ENCODE results near the gene SLC39A5. TPM values are rescaled to one million over a fixed set of nuclear protein-coding genes. Genes with fewer than 3 reads are reported as not detected.

Gene SLC39A5
- total RNA-seq, 2 experiments from 2014 or later, result 0.76 to 1.2 TPM

DNA sequence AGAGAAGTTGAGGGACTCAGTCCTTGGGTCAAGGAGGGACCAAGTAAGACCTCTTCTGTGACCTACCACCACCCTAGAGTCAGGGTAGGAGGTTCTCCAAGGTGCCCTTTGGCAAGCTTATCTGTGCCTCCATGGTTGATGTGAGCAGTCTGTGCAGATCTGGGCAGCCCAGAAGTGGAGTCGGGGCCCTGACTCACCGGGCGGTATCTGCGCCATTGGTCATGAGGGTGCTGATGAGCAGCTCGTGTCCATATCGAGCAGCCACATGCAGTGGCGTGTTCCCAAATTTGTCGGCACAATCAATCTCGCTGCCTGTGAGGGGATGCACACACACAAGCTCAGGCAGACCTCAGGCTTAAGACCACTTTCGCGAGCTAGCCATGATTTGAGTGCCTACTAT is 23.2 kb downstream of the SLC39A5 start:
- no TSS peak for BruUV-seq (replicated peaks)
- ChIA-PET CTCF (ENCODE audit: unreplicated experiment) (no interaction called here), POLR2A (no interaction called here)
- Histone ChIP-seq H3K27ac (ENCODE audit: low read depth, low read length, poor library complexity, severe bottlenecking) (no peak overlapping the region), H3K79me2 (ENCODE audit: insufficient read depth, low read depth, low read length) (peaks cover 17% of the 10 kb centered on the region; the same call in 1 of the 2 replicates), H2AFZ (ENCODE audit: low read length) (no peak overlapping the region), H3K4me2 (ENCODE audit: low read length) (no peak overlapping the region), H4K20me1 (ENCODE audit: insufficient read depth, low read length) (0 out of 2 replicates have a peak, but pooled peaks cover 5% of the 10 kb centered on the region), H3K9me2 (ENCODE audit: insufficient read depth, low read length) (no peaks in the 10 kb centered on the region), H3K4me1 (ENCODE audit: insufficient read depth, low read length, poor library complexity, severe bottlenecking) (peaks cover 11% of the 10 kb centered on the region), H3K9me3 (ENCODE audit: low read length) (no peaks in the 10 kb centered on the region), H3K36me3 (ENCODE audit: insufficient read depth, low read length) (peaks cover 77% of the 10 kb centered on the region), H3K4me3 (ENCODE audit: low read depth, low read length, poor library complexity, severe bottlenecking) (no peak overlapping the region)
- intact Hi-C loops (cut with micrococcal nuclease; ENCODE audit: unreplicated experiment), result no loop called here
- TF ChIP-seq, protein P1, sequence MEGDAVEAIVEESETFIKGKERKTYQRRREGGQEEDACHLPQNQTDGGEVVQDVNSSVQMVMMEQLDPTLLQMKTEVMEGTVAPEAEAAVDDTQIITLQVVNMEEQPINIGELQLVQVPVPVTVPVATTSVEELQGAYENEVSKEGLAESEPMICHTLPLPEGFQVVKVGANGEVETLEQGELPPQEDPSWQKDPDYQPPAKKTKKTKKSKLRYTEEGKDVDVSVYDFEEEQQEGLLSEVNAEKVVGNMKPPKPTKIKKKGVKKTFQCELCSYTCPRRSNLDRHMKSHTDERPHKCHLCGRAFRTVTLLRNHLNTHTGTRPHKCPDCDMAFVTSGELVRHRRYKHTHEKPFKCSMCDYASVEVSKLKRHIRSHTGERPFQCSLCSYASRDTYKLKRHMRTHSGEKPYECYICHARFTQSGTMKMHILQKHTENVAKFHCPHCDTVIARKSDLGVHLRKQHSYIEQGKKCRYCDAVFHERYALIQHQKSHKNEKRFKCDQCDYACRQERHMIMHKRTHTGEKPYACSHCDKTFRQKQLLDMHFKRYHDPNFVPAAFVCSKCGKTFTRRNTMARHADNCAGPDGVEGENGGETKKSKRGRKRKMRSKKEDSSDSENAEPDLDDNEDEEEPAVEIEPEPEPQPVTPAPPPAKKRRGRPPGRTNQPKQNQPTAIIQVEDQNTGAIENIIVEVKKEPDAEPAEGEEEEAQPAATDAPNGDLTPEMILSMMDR (conservative IDR thresholded peaks at IDR 0.05; ENCODE audit: low read length), result no peak
- no peak for TF ChIP-seq EZH2phosphoT487 (IDR thresholded peaks at IDR 0.05; ENCODE audit: borderline replicate concordance, low read depth, low read length)
- DNase-seq (ENCODE audit: low spot score), result no peak

DNA sequence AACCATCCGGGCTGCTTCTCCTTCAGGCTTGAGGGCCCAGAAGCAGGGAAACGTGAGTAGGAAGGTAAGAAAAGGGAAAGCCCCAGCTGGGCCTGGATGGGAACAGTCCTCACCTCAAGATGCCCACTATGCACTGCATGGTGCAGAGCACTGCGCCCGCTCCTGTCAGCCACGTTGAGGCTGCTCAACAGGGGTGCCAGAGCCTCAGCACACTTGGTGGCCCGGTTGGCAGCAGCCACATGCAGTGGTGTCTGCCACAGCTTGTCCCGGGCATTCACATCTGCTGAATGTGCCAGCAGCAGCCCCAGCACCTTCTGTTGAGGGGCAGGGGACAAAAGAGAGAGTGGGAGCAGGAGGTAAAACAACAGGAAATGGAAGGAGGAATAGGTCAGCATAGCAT is 25.8 kb downstream of the SLC39A5 start:
- Histone ChIP-seq H3K4me2 (ENCODE audit: low read length) (no peak overlapping the region), H3K4me3 (ENCODE audit: low read depth, low read length, poor library complexity, severe bottlenecking) (no peak overlapping the region), H3K9me2 (ENCODE audit: insufficient read depth, low read length) (no peaks in the 10 kb centered on the region), H3K4me1 (ENCODE audit: insufficient read depth, low read length, poor library complexity, severe bottlenecking) (peaks cover 17% of the 10 kb centered on the region), H3K27ac (ENCODE audit: low read depth, low read length, poor library complexity, severe bottlenecking) (no peak overlapping the region), H4K20me1 (ENCODE audit: insufficient read depth, low read length) (0 out of 2 replicates have a peak, but pooled peaks cover 5% of the 10 kb centered on the region), H3K36me3 (ENCODE audit: insufficient read depth, low read length) (peaks cover 57% of the 10 kb centered on the region), H3K79me2 (ENCODE audit: insufficient read depth, low read depth, low read length) (peaks cover 17% of the 10 kb centered on the region; the same call in 1 of the 2 replicates), H3K9me3 (ENCODE audit: low read length) (no peaks in the 10 kb centered on the region), H2AFZ (ENCODE audit: low read length) (no peak overlapping the region)
- no TSS peak for BruUV-seq (replicated peaks)
- TF ChIP-seq, protein P1 (conservative IDR thresholded peaks at IDR 0.05; ENCODE audit: low read length), result no peak
- no peak for TF ChIP-seq EZH2phosphoT487 (IDR thresholded peaks at IDR 0.05; ENCODE audit: borderline replicate concordance, low read depth, low read length)
- CTCF ChIA-PET (ENCODE audit: unreplicated experiment), result no interaction called here
- POLR2A ChIA-PET, result no interaction called here
- intact Hi-C loops (cut with micrococcal nuclease; ENCODE audit: unreplicated experiment), result no loop called here
- no peak for DNase-seq (ENCODE audit: low spot score)

DNA sequence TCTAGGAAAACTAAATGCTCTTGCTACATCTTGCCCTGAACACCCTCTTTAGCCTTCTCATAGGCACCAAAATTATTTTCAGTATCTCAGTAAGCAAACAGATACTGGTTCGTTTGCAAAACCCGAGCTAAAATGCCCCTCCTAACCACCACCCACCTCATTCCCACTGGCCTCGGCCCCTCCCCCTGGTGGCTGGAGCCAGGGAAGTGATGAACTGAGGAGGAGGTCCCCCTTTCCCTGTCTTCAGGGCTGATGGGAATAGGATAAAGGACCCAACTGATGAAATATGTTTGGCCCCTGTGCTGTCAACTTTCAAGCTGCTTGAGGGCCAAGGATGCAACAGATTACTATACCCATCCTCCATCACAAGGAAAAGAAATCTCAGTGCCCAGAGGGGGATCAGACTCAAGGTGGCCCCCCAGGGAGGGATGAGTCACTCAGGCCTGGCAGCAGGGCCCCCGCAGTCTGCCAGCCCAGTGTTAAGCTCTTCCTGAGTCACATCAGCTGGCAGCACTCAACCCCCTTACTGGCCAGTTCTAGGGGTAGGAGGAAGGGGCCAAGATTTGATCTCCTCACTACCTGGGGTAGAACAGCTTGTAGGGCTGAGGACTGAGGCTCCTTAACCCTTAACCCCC is 26.6 kb downstream of the SLC39A5 start:
- Histone ChIP-seq H3K27ac (ENCODE audit: low read depth, low read length, poor library complexity, severe bottlenecking) (no peak overlapping the region), H3K4me2 (ENCODE audit: low read length) (peak overlapping the region; percentile 94), H3K36me3 (ENCODE audit: insufficient read depth, low read length) (peaks cover 56% of the 10 kb centered on the region), H4K20me1 (ENCODE audit: insufficient read depth, low read length) (0 out of 2 replicates have a peak, but pooled peaks cover 5% of the 10 kb centered on the region), H3K79me2 (ENCODE audit: insufficient read depth, low read depth, low read length) (peaks cover 17% of the 10 kb centered on the region; the same call in 1 of the 2 replicates), H3K9me3 (ENCODE audit: low read length) (no peaks in the 10 kb centered on the region), H3K4me3 (ENCODE audit: low read depth, low read length, poor library complexity, severe bottlenecking) (peak overlapping the region; percentile 93), H3K4me1 (ENCODE audit: insufficient read depth, low read length, poor library complexity, severe bottlenecking) (peaks cover 17% of the 10 kb centered on the region), H3K9me2 (ENCODE audit: insufficient read depth, low read length) (no peaks in the 10 kb centered on the region), H2AFZ (ENCODE audit: low read length) (no peak overlapping the region)
- TF ChIP-seq, protein P1 (conservative IDR thresholded peaks at IDR 0.05; ENCODE audit: low read length), result no peak
- TF ChIP-seq EZH2phosphoT487 (IDR thresholded peaks at IDR 0.05; ENCODE audit: borderline replicate concordance, low read depth, low read length), result no peak
- BruUV-seq (replicated peaks), result TSS peak; percentile 37
- CTCF ChIA-PET (ENCODE audit: unreplicated experiment), result no interaction called here
- intact Hi-C loops (cut with micrococcal nuclease; ENCODE audit: unreplicated experiment), result no loop called here
- POLR2A ChIA-PET, result no interaction called here
- no peak for DNase-seq (ENCODE audit: low spot score)
